Stimulated activated CD8-positive, alpha-beta memory T cell treated with anti-CD3 and anti-CD28 coated beads, Interleukin-7, amount 100 ng/mL, for 48 hours (primary cell): ENCODE results near the gene ISOC2.

ENCODE experiments used
- DNase-seq, 2 donors: peaks; one replicate each; pipeline ENCODE4 v3.0.0-alpha.2; 2020; ENCODE audit warnings: low read depth in 1 of 2; ENCODE audit errors: extremely low read depth in 1 of 2

ISOC2 gene

GRCh38 chr19:55479451-55480230 is 18.2 kb upstream of the ISOC2 start:
- no peak for DNase-seq

GRCh38 chr19:55479045-55479444 is 17.6 kb upstream of the ISOC2 start:
- DNase-seq = no peak

- DNase-seq = no peak
Measured at GRCh38 chr19:55478364-55478763, 16.9 kb upstream of the ISOC2 start.

GRCh38 chr19:55477905-55478304 is 16.5 kb upstream of the ISOC2 start:
- DNase-seq = no peak

- DNase-seq = peak; percentile 96 to 97
Measured at GRCh38 chr19:55476100-55476775, 14.8 kb upstream of the ISOC2 start, which contains the start of gene ZNF628. Gene ZNF628 (plus strand): TSS chr19:55476617. CDS start chr19:55479911, 3,294 bp downstream.

GRCh38 chr19:55474269-55475265 is 13.1 kb upstream of the ISOC2 start:
- DNase-seq = no peak

- no peak for DNase-seq
Measured at GRCh38 chr19:55473225-55474012, 12.0 kb upstream of the ISOC2 start.

- DNase-seq = no peak
Measured at GRCh38 chr19:55472463-55472862, 11.0 kb upstream of the ISOC2 start.

- DNase-seq = no peak
Measured at GRCh38 chr19:55471266-55471665, 9.8 kb upstream of the ISOC2 start.

GRCh38 chr19:55468054-55468393 is 6.6 kb upstream of the ISOC2 start:
- no peak for DNase-seq

- no peak for DNase-seq
Measured at GRCh38 chr19:55467236-55468053, 6.0 kb upstream of the ISOC2 start.

- DNase-seq = no peak
Measured at GRCh38 chr19:55466241-55466614, 4.8 kb upstream of the ISOC2 start.

- no peak for DNase-seq
Measured at GRCh38 chr19:55465460-55466240, 4.2 kb upstream of the ISOC2 start.

- DNase-seq = no peak
Measured at GRCh38 chr19:55464662-55465054, 3.2 kb upstream of the ISOC2 start, which contains the start of gene C19orf85. Gene C19orf85 (minus strand): TSS chr19:55464751. CDS start chr19:55464554, 197 bp downstream.

- no peak for DNase-seq
Measured at GRCh38 chr19:55464039-55464661, 2.7 kb upstream of the ISOC2 start.

GRCh38 chr19:55463583-55464031 is 2.2 kb upstream of the ISOC2 start:
- no peak for DNase-seq

- DNase-seq = no peak
Measured at GRCh38 chr19:55462722-55463121, 1.3 kb upstream of the ISOC2 start.

GRCh38 chr19:55461974-55462626 is 658 bp upstream of the ISOC2 start:
- DNase-seq = no peak
